GM23338 (cell line): ENCODE results near the gene TMA16. TPM values are rescaled to one million over a fixed set of nuclear protein-coding genes. Genes with fewer than 3 reads are reported as not detected.

Source experiments
- ATAC-seq: fragments of 200-7000 bp; cut with Tn5 transposase; 3 replicates; pipeline ENCODE4 v1.9.1; 2020
- DNase-seq: peaks from one replicate; pipeline ENCODE4 v3.0.0-alpha.2; 2015; ENCODE audit warnings: low spot score
- H2AFZ ChIP-seq: fragments of 200-600 bp; sonication (generic); 2 replicates; pipeline ENCODE4 v1.8.0; 2016; ENCODE audit warnings: antibody characterized with exemption, mild to moderate bottlenecking, moderate library complexity
- H3F3A ChIP-seq: fragments of 200-600 bp; sonication (generic); replicated peaks from 2 replicates; pipeline ENCODE4 v1.8.0; 2017; ENCODE audit warnings: antibody characterized with exemption, mixed run types, low read depth
- H3K27ac ChIP-seq: fragments of 200-600 bp; sonication (generic); 2 replicates; pipeline ENCODE4 v1.6.1; 2016; ENCODE audit warnings: low read depth
- H3K27me3 ChIP-seq: fragments of 200-600 bp; sonication (generic); 2 replicates; pipeline ENCODE4 v1.8.0; 2016; ENCODE audit warnings: mild to moderate bottlenecking, mixed run types, moderate library complexity; ENCODE audit not compliant: insufficient read depth
- H3K36me3 ChIP-seq: fragments of 200-600 bp; sonication (generic); 2 replicates; pipeline ENCODE4 v1.8.0; 2016; ENCODE audit warnings: mild to moderate bottlenecking; ENCODE audit not compliant: insufficient read depth
- H3K4me1 ChIP-seq: fragments of 200-600 bp; sonication (generic); 2 replicates; pipeline ENCODE4 v1.8.0; 2016; ENCODE audit warnings: mild to moderate bottlenecking, moderate library complexity; ENCODE audit not compliant: insufficient read depth
- H3K4me2 ChIP-seq: fragments of 200-600 bp; sonication (generic); 2 replicates; pipeline ENCODE4 v1.7.1; 2017; ENCODE audit warnings: mixed run types
- H3K4me3 ChIP-seq: fragments of 200-600 bp; sonication (generic); 2 replicates; pipeline ENCODE4 v1.6.1; 2016; ENCODE audit warnings: mixed run types
- H3K79me2 ChIP-seq: fragments of 200-600 bp; sonication (generic); replicated peaks from 2 replicates; pipeline ENCODE4 v1.8.0; 2017; ENCODE audit warnings: mild to moderate bottlenecking; ENCODE audit not compliant: insufficient read depth
- H3K9me2 ChIP-seq: fragments of 200-600 bp; sonication (generic); 2 replicates; pipeline ENCODE4 v1.8.0; 2017; ENCODE audit not compliant: insufficient read depth
- H4K20me1 ChIP-seq: fragments of 200-600 bp; sonication (generic); replicated peaks from 2 replicates; pipeline ENCODE4 v1.8.0; 2017; ENCODE audit warnings: mild to moderate bottlenecking; ENCODE audit not compliant: insufficient read depth
- H3K27ac Mint-ChIP-seq: 2 replicates; pipeline ENCODE4 v1.8.0; 2020; ENCODE audit warnings: inconsistent platforms, mild to moderate bottlenecking, moderate library complexity, mixed read lengths
- H3K27me3 Mint-ChIP-seq: 3 replicates; pipeline ENCODE4 v1.8.0; 2022; ENCODE audit warnings: low read depth, mild to moderate bottlenecking, moderate library complexity, mixed read lengths, inconsistent platforms; ENCODE audit not compliant: insufficient read depth, poor library complexity
- H3K36me3 Mint-ChIP-seq: 3 replicates; pipeline ENCODE4 v1.8.0; 2021; ENCODE audit warnings: low read depth, mild to moderate bottlenecking, inconsistent platforms, moderate library complexity, mixed read lengths
- H3K4me1 Mint-ChIP-seq: 3 replicates; pipeline ENCODE4 v1.8.0; 2020; ENCODE audit warnings: mild to moderate bottlenecking, inconsistent platforms, mixed read lengths
- H3K4me3 Mint-ChIP-seq: 3 replicates; pipeline ENCODE4 v1.8.0; 2021; ENCODE audit warnings: moderate library complexity, mild to moderate bottlenecking, inconsistent platforms, mixed read lengths
- H3K9me3 Mint-ChIP-seq: 3 replicates; pipeline ENCODE4 v1.8.0; 2020; ENCODE audit warnings: moderate library complexity, mild to moderate bottlenecking, inconsistent platforms, mixed read lengths
- CREB1 ChIP-seq: fragments of 250-450 bp; sonication (Bioruptor Pico); IDR thresholded peaks from 2 replicates; pipeline ENCODE4 v1.5.0; 2020; ENCODE audit warnings: low read depth, mild to moderate bottlenecking, moderate library complexity
- CTCF ChIP-seq, 2 experiments: fragments of 200-600 bp in 1 of 2; sonication (generic) in 1 of 2; conservative IDR thresholded peaks; 2 replicates each; pipeline versions ENCODE4 v1.5.1 to v1.6.1; 2016 to 2017; ENCODE audit warnings: antibody characterized with exemption in 2 of 2, low read depth in 2 of 2, mild to moderate bottlenecking in 2 of 2, moderate library complexity in 1 of 2
- EZH2 ChIP-seq: fragments of 200-600 bp; sonication (generic); IDR thresholded peaks from one replicate; pipeline ENCODE4 v1.8.0; 2017; ENCODE audit warnings: antibody characterized with exemption, mild to moderate bottlenecking, low read depth; ENCODE audit not compliant: unreplicated experiment
- EZH2phosphoT487 ChIP-seq: fragments of 200-600 bp; sonication (generic); IDR thresholded peaks from one replicate; pipeline ENCODE4 v1.8.1; 2018; ENCODE audit warnings: antibody characterized with exemption; ENCODE audit not compliant: unreplicated experiment
- NANOG ChIP-seq: IDR thresholded peaks from 2 replicates; pipeline ENCODE4 v1.6.1; 2016; ENCODE audit warnings: antibody characterized with exemption, borderline replicate concordance
- POLR2AphosphoS5 ChIP-seq: IDR thresholded peaks from 2 replicates; pipeline ENCODE4 v1.6.1; 2016; ENCODE audit warnings: antibody characterized with exemption, low read depth
- STAT1 ChIP-seq: IDR thresholded peaks from one replicate; pipeline ENCODE4 v1.6.1; 2016; ENCODE audit warnings: antibody characterized with exemption; ENCODE audit not compliant: unreplicated experiment
- ZNF114 ChIP-seq: fragments of 250-450 bp; sonication (Bioruptor Pico); IDR thresholded peaks from 2 replicates; pipeline ENCODE4 v1.5.0; 2020; ENCODE audit warnings: mild to moderate bottlenecking, moderate library complexity
- ZNF331 ChIP-seq: fragments of 250-450 bp; sonication (Bioruptor Pico); IDR thresholded peaks from 2 replicates; pipeline ENCODE4 v1.5.0; 2020; ENCODE audit warnings: low read depth, mild to moderate bottlenecking, moderate library complexity
- ZNF462 ChIP-seq: fragments of 250-450 bp; sonication (Bioruptor Pico); IDR thresholded peaks from 2 replicates; pipeline ENCODE4 v1.5.0; 2020; ENCODE audit warnings: mild to moderate bottlenecking, moderate library complexity
- polyA plus RNA-seq: library from polyadenylated mRNA; unstranded; fragments of >200 nt; fragmentation: Nextera tagmentation; extraction: Ambion mirVana; gene quantifications from 2 replicates; pipeline ENCODE4 v1.2.1, GENCODE V29; 2016
- total RNA-seq: library from RNA; depleted of rRNA; stranded (reverse); fragments of >200 nt; shearing (Covaris generic); gene quantifications from 2 replicates; pipeline ENCODE4 v1.2.3, GENCODE V29; 2014
- TF ChIP-seq, protein P1 (sequence below): IDR thresholded peaks from 2 replicates; pipeline ENCODE4 v1.6.1; 2016; ENCODE audit warnings: antibody characterized with exemption
- TF ChIP-seq, protein P2 (sequence below): IDR thresholded peaks from one replicate; pipeline ENCODE4 v1.6.1; 2018; ENCODE audit warnings: antibody characterized with exemption; ENCODE audit not compliant: unreplicated experiment

Gene TMA16
- total and polyA plus RNA-seq, 2 experiments from 2014 or later = 46.4 to 96.1 TPM

- TF ChIP-seq NANOG = no peak
- no peak for TF ChIP-seq EZH2
- no peak for TF ChIP-seq ZNF114
- TF ChIP-seq STAT1 = no peak
- TF ChIP-seq, protein P1, sequence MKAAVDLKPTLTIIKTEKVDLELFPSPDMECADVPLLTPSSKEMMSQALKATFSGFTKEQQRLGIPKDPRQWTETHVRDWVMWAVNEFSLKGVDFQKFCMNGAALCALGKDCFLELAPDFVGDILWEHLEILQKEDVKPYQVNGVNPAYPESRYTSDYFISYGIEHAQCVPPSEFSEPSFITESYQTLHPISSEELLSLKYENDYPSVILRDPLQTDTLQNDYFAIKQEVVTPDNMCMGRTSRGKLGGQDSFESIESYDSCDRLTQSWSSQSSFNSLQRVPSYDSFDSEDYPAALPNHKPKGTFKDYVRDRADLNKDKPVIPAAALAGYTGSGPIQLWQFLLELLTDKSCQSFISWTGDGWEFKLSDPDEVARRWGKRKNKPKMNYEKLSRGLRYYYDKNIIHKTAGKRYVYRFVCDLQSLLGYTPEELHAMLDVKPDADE = no peak
- no peak for TF ChIP-seq POLR2AphosphoS5
- no peak for TF ChIP-seq CREB1 (CRISPR knock-in tag)
- TF ChIP-seq EZH2phosphoT487 = no peak
- TF ChIP-seq CTCF (conservative IDR thresholded peaks at IDR 0.05; ENCODE audit: low read depth in 2 of 2) = no peak
- TF ChIP-seq ZNF331 = no peak
These were observed 17.6 kb upstream of the TMA16 start (continued) for GRCh38 chr4:163476761-163477438.

DNA sequence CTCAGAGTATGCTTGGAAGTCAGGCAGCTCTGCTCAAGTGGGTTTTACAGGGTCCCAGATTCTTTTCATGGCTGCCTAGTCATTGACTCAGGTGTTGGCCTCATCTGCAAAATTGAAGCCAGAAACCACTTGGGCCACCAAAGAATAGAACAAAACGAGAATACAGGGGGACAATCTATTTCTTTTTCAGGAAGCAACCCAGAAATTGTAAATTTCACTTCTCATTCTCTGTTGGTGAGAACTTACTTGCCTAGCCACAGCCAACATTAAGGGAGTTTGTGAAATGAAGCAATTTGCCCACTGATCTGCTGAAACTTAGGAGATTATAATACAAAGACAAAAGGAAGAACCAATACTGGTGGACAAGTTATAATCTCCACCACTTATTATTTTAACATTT is 12.3 kb upstream of the TMA16 start:
- H3K4me1 Mint-ChIP-seq = peaks cover 2% of the 10 kb centered on the region; the same call in 2 of the 3 replicates
- TF ChIP-seq ZNF462 (CRISPR knock-in tag) (no peak), NANOG (no peak), EZH2phosphoT487 (no peak), ZNF331 (no peak), STAT1 (no peak)
- TF ChIP-seq, protein P2, sequence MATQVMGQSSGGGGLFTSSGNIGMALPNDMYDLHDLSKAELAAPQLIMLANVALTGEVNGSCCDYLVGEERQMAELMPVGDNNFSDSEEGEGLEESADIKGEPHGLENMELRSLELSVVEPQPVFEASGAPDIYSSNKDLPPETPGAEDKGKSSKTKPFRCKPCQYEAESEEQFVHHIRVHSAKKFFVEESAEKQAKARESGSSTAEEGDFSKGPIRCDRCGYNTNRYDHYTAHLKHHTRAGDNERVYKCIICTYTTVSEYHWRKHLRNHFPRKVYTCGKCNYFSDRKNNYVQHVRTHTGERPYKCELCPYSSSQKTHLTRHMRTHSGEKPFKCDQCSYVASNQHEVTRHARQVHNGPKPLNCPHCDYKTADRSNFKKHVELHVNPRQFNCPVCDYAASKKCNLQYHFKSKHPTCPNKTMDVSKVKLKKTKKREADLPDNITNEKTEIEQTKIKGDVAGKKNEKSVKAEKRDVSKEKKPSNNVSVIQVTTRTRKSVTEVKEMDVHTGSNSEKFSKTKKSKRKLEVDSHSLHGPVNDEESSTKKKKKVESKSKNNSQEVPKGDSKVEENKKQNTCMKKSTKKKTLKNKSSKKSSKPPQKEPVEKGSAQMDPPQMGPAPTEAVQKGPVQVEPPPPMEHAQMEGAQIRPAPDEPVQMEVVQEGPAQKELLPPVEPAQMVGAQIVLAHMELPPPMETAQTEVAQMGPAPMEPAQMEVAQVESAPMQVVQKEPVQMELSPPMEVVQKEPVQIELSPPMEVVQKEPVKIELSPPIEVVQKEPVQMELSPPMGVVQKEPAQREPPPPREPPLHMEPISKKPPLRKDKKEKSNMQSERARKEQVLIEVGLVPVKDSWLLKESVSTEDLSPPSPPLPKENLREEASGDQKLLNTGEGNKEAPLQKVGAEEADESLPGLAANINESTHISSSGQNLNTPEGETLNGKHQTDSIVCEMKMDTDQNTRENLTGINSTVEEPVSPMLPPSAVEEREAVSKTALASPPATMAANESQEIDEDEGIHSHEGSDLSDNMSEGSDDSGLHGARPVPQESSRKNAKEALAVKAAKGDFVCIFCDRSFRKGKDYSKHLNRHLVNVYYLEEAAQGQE = no peak

More for the DNA sequence above, 12.3 kb upstream of the TMA16 start:
- H3K79me2 ChIP-seq = no peaks in the 10 kb centered on the region
- no peak overlapping the region for H2AFZ ChIP-seq
- no peak overlapping the region for H3K27ac Mint-ChIP-seq
- H3K9me2 ChIP-seq = no peaks in the 10 kb centered on the region
- H3K9me3 Mint-ChIP-seq = no peaks in the 10 kb centered on the region
- H3K36me3 ChIP-seq = no peaks in the 10 kb centered on the region
- no peaks in the 10 kb centered on the region for H3F3A ChIP-seq
- H3K4me2 ChIP-seq = no peak overlapping the region
- no peaks in the 10 kb centered on the region for H3K27me3 ChIP-seq
- H3K4me3 ChIP-seq = no peak overlapping the region
- H3K27ac ChIP-seq = no peak overlapping the region
- H3K27me3 Mint-ChIP-seq = no peaks in the 10 kb centered on the region
- no peaks in the 10 kb centered on the region for H3K4me1 ChIP-seq
- no peaks in the 10 kb centered on the region for H4K20me1 ChIP-seq
- no peak overlapping the region for H3K4me3 Mint-ChIP-seq
- DNase-seq (no peak), ATAC-seq (no peak)
- H3K36me3 Mint-ChIP-seq = no peaks in the 10 kb centered on the region
